Activated CD8-positive, alpha-beta memory T cell treated with anti-CD3 and anti-CD28 coated beads for 24 hours (primary cell): ENCODE data around the gene BTBD18.
"Not testable (repeated sequence)": the region's sequence is repeated elsewhere in the genome, so short reads cannot be mapped to it uniquely, and the experiment has no call there.

Experiments used
- DNase-seq: peaks from one replicate; pipeline ENCODE4 v3.0.0-alpha.2; 2020

The BTBD18 gene

DNA sequence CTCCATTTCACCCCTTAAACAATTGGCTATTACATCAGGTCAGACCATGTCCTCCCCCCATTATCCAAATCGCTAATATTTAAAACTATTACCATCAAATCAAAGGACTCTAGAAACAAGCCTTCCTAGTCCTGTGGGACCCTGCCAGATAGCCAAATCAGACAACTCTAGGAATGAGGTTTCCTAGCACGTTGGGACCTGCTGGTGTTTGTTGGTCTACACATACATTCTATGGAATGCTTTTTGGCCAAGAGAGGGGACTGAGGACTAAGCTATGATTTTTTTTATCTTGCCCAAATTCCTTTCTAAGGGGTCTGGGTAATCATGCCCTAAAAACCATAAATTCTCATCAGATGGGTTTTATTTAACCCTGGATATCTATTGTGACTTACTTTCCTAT lies 24.4 kb downstream of the BTBD18 start:
- no peak for DNase-seq

DNA sequence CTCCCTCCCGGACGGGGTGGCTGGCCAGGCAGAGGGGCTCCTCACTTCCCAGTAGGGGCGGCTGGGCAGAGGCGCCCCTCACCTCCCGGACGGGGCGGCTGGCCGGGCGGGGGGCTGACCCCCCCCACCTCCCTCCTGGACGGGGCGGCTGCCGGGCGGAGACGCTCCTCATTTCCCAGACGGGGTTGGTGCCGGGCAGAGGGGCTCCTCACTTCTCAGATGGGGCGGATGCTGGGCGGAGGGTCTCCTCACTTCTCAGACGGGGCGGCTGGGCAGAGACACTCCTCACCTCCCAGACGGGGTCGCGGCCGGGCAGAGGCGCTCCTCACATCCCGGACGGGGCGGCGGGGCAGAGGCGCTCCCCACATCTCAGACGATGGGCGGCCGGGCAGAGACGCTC lies 34.9 kb downstream of the BTBD18 start:
- not testable (repeated sequence) for DNase-seq

DNA sequence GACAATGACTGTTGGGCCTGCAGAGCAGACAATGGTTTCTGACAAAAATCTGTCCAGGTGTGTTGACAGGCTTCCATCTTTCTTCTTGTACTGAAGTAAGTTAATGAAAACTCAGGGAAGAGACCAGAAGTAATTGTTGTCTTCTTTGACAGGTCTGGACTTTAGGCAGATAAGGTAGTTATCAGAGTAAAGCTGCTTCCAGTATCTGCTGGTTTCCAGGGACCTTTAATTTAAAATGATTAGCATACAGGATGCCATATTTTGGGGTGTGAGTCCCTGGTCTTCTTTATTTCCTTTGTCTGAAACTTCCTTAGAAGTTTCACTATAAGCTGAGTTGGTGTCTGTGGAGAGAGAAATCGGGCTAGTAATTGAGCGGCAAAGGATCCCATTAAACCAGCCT lies 37.8 kb downstream of the BTBD18 start:
- DNase-seq = no peak

DNA sequence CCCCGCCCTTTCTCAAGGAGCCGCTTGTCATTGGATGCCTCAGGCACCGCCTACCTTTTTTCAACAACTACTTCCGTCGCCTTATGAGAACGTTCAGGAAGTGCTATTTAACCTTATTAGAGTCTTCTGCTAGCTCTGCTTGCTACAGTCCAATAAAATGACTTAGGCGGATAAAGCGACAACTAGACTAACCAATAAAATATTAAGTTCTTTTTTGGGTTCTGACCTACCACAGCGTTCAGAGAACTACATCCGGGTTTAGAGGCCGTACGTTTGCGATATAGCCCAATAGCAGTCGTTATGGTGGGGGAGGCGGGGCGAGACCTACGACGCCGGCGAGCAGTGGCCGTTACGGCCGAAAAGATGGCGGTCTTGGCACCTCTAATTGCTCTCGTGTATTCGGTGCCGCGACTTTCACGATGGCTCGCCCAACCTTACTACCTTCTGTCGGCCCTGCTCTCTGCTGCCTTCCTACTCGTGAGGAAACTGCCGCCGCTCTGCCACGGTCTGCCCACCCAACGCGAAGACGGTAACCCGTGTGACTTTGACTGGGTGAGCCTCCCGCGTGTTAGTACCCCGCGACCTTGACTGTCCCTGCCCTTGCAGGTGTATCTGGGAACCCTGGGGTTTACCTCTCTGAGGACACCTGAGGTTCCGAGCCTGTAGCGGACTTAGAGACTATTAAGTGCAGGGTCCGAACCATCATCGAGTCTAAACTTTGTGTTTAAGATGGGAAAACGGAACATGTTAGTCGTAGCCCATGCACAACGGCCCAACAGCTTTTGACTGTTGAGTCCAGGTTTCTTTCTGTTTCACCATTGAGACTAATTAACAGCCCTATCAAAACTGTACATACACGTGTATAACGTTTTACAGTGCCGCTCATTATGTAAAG lies 39.1 kb downstream of the BTBD18 start, which contains the start of gene TMX2:
Gene TMX2 (plus strand): TSS at position 338 of the 895 bp plus-strand sequence. CDS start 26 bp downstream, at position 364.
- DNase-seq = peak; percentile 91

DNA sequence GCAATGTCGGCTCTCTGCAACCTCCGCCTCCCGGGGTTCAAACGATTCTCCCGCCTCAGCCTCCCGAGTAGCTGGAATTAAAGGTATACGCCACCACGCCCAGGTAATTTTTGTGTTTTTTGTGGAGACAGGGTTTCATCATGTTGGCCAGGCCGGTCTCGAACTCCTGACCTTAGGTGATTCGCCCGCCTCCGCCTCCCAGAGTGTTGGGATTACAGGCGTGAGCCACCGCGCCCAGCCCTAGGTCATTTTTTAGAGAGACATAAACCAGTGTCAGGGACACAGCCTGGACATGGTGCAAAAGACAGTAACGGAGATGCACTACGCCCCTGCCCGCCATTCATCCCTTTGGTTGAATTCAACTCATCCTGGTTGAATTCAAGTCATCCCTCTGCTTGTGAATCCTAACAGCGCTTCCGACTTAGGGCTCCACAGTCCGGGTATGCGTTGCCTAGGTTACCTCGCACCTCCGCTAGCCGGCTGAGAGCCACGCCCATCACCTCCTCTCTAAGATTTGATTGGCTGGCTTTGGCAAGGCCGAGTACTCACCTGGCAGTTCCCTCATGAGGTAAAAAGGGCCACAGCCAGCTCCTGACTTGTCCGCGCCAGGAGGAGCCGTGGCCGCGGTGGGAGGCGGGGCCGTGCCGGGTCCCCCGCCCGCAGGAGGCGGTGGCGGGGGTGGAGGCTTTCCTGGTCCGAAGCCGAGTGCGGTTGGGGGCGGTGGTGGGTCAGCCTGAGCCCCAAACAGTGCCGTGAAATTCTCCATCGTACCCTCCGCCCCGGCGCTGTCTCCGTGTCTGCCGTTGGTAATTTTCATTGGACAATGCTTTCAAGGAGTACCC lies 40.0 kb downstream of the BTBD18 start, which contains the start of gene MED19:
Gene MED19 (minus strand): TSS at position 802 of the 842 bp plus-strand sequence. CDS start 36 bp downstream, at position 766.
- peak; percentile 89 for DNase-seq

DNA sequence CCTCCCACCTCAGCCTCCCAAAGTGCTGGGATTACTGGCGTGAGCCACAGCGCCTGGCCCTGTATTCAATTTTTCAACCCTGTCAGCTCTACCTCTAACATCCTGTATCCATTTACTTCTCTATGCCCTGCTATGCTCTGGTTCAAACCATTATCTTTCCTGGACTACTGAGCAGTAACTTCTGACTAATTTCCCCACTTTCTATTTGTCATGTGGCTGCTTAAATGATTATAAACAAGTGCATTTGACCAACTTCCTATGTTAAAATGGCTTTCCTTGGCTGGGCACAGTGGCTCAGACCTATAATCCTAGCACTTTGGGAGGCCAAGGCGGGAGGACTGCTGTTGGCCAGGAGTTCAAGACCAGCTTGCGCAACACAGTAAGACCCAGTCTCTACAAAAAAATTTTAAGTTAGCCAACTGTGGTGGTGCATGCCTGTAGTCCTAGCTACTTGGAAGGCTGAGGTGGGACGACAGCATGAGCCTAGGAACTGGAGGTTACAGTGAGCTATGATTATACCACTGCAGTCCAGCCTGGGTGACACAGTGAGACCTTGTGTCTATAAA lies 41.7 kb downstream of the BTBD18 start:
- DNase-seq = no peak

DNA sequence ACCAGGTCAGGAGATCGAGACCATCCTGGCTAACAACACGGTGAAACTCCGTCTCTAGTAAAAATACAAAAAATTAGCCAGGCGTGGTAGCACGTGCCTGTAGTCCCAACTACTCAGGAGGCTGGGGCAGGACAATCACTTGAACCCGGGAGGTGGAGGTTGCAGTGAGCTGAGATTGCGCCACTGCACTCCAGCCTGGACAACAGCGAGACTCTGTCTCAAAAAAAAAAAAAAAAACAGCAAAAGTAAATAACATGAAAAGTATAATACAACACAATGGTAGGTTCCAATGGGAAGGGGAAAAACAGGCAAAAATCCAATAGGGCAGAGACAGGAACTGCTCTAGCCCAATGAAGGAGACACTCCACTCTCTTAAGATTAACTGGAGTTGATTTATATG lies 46.2 kb downstream of the BTBD18 start:
- not testable (repeated sequence) for DNase-seq

DNA sequence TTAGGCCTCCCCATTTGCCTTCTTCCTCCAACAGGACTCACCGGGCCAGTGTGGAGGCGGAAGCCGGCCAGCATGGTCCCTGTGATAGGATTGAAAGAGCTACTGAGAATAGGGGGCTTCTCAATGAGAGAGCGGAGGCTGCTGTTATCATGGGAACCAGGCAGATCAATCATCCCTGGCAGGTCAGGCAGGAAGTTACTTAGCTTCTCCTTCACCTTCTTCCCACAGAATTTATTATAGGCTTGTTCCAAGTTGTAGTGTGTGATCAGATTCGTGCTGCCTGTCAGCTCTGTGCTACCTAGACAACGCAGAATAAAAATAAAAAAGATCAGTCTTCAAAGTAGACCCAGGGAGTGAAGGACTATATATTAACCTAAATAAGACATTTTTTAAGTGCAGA lies 46.7 kb downstream of the BTBD18 start:
- DNase-seq = no peak

DNA sequence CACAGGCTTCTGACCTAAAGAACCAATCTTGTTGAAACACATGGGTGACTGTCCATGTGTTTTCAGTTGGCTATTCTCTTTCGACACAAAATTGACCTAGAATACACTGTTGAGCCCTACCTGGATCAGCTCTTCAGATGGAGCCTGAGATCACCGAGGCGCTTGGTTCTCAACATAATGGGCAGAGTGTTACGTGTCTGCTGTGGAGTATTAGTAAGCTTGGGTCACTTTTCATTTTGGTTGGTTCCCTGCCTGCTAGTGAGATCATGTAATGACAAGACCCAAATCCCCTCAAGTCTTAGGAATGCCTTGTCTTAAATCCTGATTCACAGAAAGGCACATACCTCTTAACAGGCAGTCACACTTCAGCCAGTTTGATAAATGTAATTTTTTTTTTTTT lies 48.3 kb downstream of the BTBD18 start:
- DNase-seq = no peak

DNA sequence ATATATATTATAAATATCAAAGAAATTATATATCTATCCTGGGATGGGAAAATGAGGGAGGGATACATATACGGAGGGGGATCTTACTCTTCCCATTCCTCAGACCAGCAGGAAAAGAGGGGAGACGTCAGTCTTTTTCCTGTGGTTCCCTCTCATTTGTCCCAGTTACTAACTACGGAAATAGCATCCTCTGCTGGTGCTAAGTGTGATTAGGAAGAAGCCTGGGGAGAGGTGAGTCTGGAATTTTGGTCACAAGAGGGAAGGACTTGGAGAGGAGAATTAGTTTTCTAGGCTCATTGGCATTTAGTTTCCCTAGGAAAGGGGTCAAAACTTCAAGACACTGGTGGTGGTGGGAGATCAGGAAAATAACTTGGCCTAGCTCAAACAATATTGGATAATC lies 51.2 kb downstream of the BTBD18 start:
- DNase-seq = no peak

DNA sequence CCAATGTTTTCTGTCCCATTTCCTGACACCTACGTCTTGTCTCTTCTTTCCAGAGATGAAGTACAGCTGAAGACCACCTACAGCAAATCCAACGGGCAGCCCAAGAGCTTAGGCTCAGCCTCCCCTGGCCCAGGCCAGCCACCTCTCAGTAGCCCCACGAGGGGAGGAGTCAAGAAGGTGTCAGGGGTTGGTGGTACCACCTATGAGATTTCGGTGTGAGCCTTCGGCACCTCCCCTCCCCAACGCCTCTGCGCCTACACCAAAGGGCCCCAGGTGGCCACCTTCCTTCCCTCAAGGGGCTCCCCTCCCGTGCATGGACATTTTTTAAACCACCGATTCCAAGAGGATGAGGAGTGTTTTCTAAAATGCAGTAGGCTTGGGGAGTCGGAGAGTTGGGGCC lies 51.8 kb downstream of the BTBD18 start:
- no peak for DNase-seq

DNA sequence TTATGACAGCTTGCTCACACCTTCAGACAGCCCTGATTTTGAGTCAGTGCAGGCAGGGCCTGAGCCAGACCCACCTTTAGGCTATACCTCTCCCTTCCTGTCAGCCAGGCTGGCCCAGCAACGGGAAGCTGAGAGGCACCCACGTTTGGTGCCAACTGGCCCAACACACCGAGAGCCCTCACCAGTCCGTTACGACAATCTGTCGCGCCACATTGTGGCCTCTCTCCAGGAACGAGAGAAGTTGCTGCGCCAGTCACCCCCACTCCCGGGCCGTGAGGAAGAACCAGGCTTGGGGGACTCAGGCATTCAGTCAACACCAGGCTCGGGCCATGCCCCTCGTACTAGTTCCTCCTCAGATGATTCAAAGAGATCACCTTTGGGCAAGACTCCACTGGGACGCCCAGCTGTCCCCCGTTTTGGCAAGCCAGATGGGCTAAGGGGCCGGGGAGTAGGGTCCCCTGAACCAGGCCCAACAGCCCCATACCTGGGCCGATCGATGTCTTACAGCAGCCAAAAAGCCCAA lies 52.7 kb downstream of the BTBD18 start:
- DNase-seq = no peak
